Measurements from ENCODE around the gene TACSTD2.

- TF ChIP-seq CTCF (IDR thresholded peaks at IDR 0.05), result no peak
- TF ChIP-seq POLR2A (IDR thresholded peaks at IDR 0.05), result no peak
- peak; percentile 79 for TF ChIP-seq POLR2AphosphoS5 (IDR thresholded peaks at IDR 0.05)
These were observed 43.2 kb upstream of the TACSTD2 start for GRCh38 chr1:58620259-58620658.
